Measurements from ENCODE around the gene RABGAP1L. TPM values are rescaled to one million over a fixed set of nuclear protein-coding genes. Genes with fewer than 3 reads are reported as not detected.
A peak's percentile ranks its signal among the peaks of the same experiment; 100 is the strongest.
"Not testable (repeated sequence)": the region's sequence is repeated elsewhere in the genome, so short reads cannot be mapped to it uniquely, and the experiment has no call there.

The RABGAP1L gene
- total RNA-seq, 1 donor from 2014 or later = 87.4 TPM

DNA sequence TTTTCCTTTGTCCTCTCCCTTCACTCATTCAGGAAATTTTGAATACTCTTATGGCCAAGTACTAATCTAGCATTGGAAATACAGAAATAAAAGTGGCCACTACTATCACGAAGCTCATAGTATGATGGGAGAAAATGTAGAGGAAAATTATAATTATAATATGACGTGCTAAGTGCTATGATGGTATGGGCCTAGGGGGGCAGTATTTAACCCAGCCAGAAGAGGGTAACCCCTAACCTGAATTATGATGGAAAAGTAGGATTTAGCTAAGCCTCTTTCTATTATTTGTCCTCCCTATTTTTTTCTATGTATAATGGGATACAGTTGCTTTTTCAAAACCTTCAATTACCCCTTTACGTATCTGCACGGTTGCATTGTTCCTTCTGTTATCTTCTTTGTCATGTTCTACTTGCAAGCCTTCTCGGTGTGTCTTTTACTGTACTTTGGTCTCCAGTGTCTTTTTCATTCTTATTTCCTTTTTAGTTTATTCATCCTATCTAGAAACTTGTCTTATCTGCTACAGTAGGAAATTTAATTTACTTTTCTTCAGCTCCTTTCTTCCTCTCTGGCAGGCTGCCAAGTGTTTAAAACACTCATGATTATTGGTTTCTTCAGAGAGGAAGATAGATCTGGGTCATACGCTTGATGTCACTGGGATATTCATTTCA is 199.6 kb downstream of the RABGAP1L start:
- DNase-seq (ENCODE audit: low spot score) = peak; percentile 81

- no peak for DNase-seq (ENCODE audit: low spot score)
Observed at GRCh38 chr1:174359454-174359805, 200.1 kb downstream of the RABGAP1L start.

DNA sequence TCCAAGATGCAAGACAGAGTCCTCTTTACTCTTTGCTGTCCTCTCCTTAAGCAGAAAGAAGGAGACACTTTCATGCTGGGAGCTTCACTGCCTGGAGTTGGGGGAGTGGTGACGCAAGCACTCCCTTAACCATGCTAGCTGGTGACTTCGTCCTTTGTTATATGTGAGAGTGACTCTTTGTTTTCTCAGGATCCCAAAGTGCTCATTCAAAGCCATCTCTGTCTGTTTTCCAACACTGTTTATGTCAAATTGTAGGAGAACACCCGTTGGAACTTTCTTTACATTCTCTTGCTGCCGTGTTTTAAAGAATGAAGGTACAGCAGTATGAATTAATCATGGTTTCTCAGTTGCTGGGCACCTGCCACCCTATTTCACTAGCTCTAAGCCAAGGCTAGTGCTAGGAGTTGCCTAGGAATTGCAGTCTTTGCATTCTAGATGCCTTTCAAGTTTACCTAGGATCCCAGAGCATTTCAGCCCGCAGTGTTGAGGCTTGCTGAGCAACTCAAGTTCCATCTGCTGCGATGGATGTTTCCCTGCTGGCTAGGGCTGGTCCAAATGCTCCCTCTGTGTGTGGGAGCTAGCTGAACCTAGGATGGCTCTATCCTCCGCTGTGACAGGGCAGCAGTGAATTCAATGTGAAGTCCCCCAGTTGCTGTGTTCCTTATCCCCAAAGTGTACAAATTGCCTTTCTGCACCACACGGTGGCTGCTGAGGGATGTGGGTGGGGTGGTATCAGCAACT is 205.8 kb downstream of the RABGAP1L start:
- no peak for DNase-seq (ENCODE audit: low spot score)

DNA sequence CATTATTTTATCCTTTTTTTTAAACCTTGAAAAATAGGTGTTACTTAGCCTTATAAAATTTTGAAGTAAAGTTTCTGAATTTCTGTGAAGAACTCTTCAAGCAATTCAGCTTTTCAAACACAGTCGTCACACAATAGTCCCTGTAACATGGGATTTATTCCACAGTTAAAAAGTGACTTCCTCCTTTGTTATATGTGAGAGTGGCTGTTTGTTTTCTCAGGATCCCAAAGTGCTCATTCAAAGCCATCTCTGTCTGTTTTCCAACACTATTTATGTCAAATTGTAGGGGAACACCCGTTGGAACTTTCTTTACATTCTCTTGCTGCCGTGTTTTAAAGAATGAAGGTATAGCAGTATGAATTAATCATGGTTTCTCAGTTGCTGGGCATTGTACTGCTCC is 207.6 kb downstream of the RABGAP1L start:
- DNase-seq (ENCODE audit: low spot score) = no peak

GRCh38 chr1:174367892-174368291 is 208.6 kb downstream of the RABGAP1L start:
- DNase-seq (ENCODE audit: low spot score) = no peak

GRCh38 chr1:174376030-174376429 is 216.7 kb downstream of the RABGAP1L start:
- no peak for DNase-seq (ENCODE audit: low spot score)

- no peak for DNase-seq (ENCODE audit: low spot score)
Observed at GRCh38 chr1:174391716-174392115, 232.4 kb downstream of the RABGAP1L start.

DNA sequence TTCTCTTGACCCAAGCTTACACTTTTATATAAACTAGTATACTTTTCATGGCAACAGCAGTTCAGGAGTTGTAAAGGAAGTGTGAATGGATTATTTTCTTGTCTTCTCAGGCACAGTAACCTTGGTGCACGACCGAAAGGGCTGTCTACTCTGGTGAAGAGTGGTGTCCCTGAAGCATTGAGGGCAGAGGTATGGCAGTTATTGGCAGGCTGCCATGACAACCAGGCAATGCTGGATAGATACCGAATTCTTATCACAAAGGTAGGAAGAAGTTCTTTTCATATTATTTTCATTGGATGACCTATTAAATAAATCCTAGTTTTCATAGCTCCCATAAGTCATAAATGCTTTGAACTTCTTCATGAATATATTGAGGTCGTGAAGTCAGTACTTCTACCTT is 234.6 kb downstream of the RABGAP1L start:
- no peak for DNase-seq (ENCODE audit: low spot score)

DNA sequence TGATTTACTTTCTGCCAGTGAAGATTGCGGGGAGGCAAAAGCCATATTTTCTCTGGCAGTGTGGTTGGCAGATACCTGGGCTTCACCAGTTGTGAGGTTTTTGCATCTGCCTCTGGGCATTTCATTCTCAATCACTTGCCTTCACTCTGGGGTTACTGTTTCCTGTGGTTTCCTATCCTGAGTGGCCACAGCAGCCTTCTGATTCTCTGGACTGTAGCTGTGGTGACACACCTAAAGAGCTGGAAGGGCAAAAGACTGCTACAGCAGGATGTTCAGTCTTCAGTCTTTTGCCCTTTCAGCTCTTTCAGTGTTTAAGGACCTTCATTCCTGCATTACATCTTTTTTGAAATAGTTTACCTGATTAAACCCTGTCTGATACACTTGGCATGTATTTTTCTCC is 237.9 kb downstream of the RABGAP1L start:
- no peak for DNase-seq (ENCODE audit: low spot score)

- DNase-seq (ENCODE audit: low spot score) = no peak
Observed at GRCh38 chr1:174398246-174398645, 238.9 kb downstream of the RABGAP1L start.

- DNase-seq (ENCODE audit: low spot score) = no peak
Observed at GRCh38 chr1:174399211-174399610, 239.9 kb downstream of the RABGAP1L start.

GRCh38 chr1:174401075-174401474 is 241.8 kb downstream of the RABGAP1L start:
- no peak for DNase-seq (ENCODE audit: low spot score)

DNA sequence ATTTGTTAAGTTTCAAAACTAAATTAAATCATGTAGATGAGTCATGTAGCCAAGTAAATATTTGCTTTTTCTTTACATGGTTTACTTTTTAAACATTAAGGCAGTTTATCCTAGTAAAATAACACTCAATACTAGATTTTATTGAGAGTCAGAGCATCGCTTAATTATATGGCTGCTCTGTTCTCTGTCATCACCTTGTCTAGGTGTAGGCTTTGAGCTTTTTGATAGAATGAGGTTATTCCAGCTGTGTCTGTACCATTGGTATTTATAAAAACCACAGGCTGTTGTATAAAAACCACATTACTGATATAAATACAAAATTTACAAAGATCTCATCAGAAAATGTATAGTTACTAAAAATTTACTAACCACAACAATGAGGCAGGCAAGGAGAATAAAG is 245.9 kb downstream of the RABGAP1L start:
- DNase-seq (ENCODE audit: low spot score) = no peak

GRCh38 chr1:174406421-174406820 is 247.1 kb downstream of the RABGAP1L start:
- no peak for DNase-seq (ENCODE audit: low spot score)

DNA sequence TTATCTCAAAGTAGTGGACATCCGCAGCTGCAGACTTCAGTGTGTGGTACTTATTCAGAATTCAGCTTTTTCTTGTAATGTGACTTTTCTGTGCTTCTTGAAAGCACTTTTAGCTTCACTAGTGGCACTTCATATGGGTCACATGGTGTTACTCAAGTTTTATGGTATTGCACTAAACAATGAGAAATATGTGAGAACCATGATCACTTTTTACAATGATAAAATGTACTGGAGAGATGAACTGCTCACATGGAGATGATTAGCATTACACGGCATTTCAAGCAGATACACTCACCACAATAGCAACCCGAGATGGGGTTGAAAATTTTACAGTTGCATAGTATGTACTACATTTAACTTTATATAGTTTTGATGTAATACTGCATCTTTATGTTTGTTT is 248.3 kb downstream of the RABGAP1L start:
- DNase-seq (ENCODE audit: low spot score) = no peak

GRCh38 chr1:174408146-174408545 is 248.8 kb downstream of the RABGAP1L start:
- no peak for DNase-seq (ENCODE audit: low spot score)

GRCh38 chr1:174409801-174410200 is 250.5 kb downstream of the RABGAP1L start:
- not testable (repeated sequence) for DNase-seq (ENCODE audit: low spot score)

GRCh38 chr1:174413632-174414031 is 254.3 kb downstream of the RABGAP1L start:
- DNase-seq (ENCODE audit: low spot score) = no peak

DNA sequence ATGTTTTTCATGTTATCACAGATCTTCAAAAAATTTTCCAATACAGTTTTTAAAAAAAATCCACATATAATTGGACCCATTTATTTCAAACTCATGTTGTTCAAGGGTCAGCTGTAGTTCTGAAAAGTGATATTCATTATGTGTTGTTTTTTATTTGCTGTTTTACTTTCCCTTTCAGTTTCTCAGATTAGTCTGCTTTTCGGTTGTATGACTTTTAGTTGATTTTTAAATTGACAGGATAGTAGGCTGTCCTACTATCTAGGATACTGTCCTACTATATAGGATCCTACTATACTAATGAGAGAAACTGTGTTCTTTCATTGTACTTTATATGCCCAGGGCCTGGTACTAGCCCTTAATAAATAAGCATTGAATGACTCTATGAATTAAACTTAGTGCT is 254.9 kb downstream of the RABGAP1L start:
- no peak for DNase-seq (ENCODE audit: low spot score)

DNA sequence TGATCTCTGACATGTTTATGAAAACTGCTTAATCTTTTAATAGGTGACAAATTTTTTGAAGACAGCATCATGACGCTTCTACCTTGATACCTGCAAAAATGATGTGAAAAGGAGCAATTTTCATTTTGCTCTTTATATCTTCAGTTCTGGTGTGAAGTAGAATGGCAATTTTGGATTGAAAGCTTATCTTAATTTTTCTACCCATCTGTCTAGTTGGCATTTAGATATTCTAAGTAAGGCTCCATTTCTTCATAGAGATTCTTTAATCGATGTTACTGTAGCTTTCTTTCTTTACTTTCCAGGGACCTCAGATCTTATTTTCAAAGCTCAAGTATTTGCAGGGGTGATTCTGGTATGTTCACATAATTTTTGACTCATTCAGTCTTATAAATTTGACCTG is 256.2 kb downstream of the RABGAP1L start:
- no peak for DNase-seq (ENCODE audit: low spot score)

DNA sequence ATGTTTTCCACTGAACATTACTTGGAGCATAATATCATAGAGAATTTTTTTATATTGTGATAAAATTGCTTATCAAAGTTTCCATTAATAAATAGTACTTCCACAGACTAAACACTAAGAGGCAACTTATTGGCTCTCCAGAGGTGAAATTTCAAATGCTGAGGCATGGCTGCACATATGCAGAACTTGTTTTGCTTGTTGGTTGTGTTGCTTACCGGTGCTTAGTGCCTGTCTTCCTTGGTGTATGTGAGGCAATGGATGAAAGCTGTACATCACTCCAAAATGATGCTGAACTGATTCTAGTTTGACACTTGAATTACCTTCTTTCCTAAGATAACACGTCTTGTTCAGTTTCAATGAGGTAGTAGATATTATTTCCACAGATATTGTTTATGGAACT is 258.6 kb downstream of the RABGAP1L start:
- DNase-seq (ENCODE audit: low spot score) = no peak

- DNase-seq (ENCODE audit: low spot score) = no peak
Observed at GRCh38 chr1:174425121-174425520, 265.8 kb downstream of the RABGAP1L start.

DNA sequence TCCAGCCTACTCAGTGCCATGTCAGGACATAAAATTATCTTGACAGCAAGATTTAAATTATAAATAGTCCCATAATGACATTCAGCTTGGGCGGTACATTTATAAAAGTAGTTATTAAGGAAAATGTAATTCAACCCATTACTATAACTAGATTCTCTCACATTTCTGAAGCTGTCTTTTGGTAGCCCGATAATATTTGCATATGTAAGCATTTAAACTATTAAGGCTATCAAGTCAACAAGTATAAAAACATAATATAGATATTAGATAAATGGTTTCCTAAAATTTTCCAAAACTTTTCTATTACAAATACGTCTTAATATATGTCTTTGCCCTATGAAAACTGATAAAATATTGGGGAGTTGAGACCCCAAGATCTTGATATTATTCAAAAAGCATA is 266.8 kb downstream of the RABGAP1L start:
- no peak for DNase-seq (ENCODE audit: low spot score)

DNA sequence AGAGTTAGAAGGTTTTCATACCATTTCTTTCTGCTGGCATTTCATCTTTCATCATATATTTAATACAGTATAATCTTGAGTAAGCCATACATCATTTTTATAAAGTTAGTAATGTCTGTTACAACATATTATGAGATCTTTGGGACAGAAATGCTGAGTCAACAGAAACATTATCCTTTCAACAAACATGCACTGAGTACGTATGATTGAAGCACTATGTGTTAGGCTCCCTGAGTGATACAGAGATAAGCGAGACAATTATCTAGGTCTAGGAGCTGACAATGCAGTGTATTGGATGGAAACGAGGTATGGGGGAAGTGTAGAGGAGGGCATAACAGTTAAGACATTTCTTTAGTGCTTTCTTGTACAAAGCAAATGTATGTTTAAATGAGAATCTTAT is 268.7 kb downstream of the RABGAP1L start:
- DNase-seq (ENCODE audit: low spot score) = no peak
